ENCODE results near the gene SEC14L5. TPM values are rescaled to one million over a fixed set of nuclear protein-coding genes. Genes with fewer than 3 reads are reported as not detected.

SEC14L5 gene
- total RNA-seq, 1 donor from 2014 or later = 3.1 TPM

DNA sequence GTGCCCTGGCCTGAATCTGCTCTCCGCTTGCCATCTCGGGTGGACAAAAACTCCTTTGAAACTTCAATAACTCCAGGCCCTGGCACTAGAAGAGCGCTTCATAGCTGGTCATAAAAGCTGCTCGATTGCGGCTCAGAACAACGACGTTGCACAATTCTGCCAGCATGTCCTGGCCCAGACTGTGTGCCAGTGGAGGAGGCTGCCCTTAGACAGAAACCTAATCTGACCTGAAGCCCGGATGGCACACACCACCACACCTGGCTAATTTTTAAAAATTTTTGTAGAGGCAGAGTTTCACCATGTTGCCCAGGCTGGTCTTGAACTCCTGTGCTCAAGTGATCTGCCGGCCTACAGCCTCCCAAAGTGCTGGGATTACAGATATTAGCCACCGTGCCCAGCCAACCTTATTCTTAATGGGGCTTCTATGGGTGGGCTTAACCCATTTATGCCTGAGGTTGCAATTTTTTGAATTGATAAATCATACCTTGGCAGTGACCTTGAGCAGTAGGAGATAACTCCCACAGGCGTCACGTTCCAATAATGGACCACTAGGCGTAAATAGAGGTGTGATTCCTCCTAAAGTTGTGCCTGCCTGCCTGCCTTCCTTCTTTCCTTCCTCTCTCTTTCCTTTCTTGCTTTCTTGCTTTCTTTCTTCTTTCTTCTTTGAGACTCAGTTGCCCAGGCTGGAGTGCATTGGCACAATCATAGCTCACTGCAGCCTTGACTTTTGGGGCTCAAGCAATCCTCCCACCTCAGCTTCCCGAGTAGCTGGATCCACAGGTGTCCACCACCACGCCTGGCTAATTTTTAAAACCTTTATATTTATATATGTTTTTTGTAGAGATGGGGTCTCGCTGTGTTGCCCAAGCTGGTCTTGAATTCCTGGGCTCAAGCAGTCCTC is 20.1 kb upstream of the SEC14L5 start:
- Mint-ChIP-seq H3K9me3 (ENCODE audit: unreplicated experiment) (peaks cover 2% of the 10 kb centered on the region), H3K27me3 (ENCODE audit: unreplicated experiment) (peaks cover 11% of the 10 kb centered on the region), H3K4me3 (ENCODE audit: unreplicated experiment) (peak overlapping the region; percentile 64), H3K27ac (ENCODE audit: unreplicated experiment) (no peak overlapping the region), H3K36me3 (ENCODE audit: unreplicated experiment) (no peaks in the 10 kb centered on the region), H3K4me1 (ENCODE audit: low read depth, unreplicated experiment) (peaks cover 7% of the 10 kb centered on the region)
- DNase-seq = no peak
- TF ChIP-seq, protein P1, sequence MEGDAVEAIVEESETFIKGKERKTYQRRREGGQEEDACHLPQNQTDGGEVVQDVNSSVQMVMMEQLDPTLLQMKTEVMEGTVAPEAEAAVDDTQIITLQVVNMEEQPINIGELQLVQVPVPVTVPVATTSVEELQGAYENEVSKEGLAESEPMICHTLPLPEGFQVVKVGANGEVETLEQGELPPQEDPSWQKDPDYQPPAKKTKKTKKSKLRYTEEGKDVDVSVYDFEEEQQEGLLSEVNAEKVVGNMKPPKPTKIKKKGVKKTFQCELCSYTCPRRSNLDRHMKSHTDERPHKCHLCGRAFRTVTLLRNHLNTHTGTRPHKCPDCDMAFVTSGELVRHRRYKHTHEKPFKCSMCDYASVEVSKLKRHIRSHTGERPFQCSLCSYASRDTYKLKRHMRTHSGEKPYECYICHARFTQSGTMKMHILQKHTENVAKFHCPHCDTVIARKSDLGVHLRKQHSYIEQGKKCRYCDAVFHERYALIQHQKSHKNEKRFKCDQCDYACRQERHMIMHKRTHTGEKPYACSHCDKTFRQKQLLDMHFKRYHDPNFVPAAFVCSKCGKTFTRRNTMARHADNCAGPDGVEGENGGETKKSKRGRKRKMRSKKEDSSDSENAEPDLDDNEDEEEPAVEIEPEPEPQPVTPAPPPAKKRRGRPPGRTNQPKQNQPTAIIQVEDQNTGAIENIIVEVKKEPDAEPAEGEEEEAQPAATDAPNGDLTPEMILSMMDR (IDR thresholded peaks at IDR 0.05; ENCODE audit: partially characterized antibody, unreplicated experiment) = no peak

DNA sequence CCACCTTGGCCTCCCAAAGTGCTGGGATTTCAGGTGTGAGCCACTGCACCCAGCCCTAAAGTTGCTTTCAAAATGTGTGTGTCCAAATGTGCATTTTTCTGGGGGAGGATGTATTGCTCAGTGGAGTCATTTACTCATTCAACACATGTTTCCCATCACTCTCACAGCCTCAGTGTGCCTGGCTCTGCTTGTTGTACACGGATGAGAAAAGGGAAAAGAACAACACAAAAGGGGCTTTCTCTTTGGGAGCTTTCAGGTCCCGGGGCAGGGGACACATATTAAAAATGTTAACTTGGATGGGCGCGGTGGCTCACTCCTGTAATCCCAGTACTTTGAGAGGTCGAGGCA is 19.5 kb upstream of the SEC14L5 start:
- H3K4me3 Mint-ChIP-seq (ENCODE audit: unreplicated experiment) = no peak overlapping the region
- TF ChIP-seq, protein P1 (IDR thresholded peaks at IDR 0.05; ENCODE audit: partially characterized antibody, unreplicated experiment) = no peak
- no peaks in the 10 kb centered on the region for H3K36me3 Mint-ChIP-seq (ENCODE audit: unreplicated experiment)
- H3K9me3 Mint-ChIP-seq (ENCODE audit: unreplicated experiment) = peaks cover 2% of the 10 kb centered on the region
- H3K4me1 Mint-ChIP-seq (ENCODE audit: low read depth, unreplicated experiment) = peaks cover 5% of the 10 kb centered on the region
- DNase-seq = no peak
- peaks cover 11% of the 10 kb centered on the region for H3K27me3 Mint-ChIP-seq (ENCODE audit: unreplicated experiment)
- H3K27ac Mint-ChIP-seq (ENCODE audit: unreplicated experiment) = no peak overlapping the region

DNA sequence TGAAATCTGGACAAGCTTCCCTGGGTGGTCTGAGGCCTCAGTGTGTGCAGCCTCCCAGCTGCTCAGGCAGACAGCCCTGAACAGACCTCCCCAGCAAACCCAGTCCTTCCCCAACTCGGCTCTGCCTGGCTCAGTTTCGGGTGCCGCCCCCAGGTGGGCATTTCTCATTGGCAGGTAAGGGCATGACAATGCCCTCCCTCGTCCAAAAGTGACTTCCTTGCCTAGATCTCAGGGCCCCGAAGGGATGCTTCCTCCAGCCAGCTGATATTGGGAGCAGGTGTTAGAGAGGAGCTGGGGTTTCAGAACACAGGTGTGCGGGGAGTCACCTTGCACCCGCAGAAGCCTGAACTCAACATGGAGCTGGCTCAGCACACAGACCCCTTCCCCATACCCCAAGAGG is 17.4 kb upstream of the SEC14L5 start:
- Mint-ChIP-seq H3K4me1 (ENCODE audit: low read depth, unreplicated experiment) (peaks cover 9% of the 10 kb centered on the region), H3K27me3 (ENCODE audit: unreplicated experiment) (peaks cover 8% of the 10 kb centered on the region), H3K9me3 (ENCODE audit: unreplicated experiment) (peaks cover 4% of the 10 kb centered on the region), H3K36me3 (ENCODE audit: unreplicated experiment) (no peaks in the 10 kb centered on the region), H3K4me3 (ENCODE audit: unreplicated experiment) (no peak overlapping the region), H3K27ac (ENCODE audit: unreplicated experiment) (no peak overlapping the region)
- TF ChIP-seq, protein P1 (IDR thresholded peaks at IDR 0.05; ENCODE audit: partially characterized antibody, unreplicated experiment) = no peak
- DNase-seq = no peak

DNA sequence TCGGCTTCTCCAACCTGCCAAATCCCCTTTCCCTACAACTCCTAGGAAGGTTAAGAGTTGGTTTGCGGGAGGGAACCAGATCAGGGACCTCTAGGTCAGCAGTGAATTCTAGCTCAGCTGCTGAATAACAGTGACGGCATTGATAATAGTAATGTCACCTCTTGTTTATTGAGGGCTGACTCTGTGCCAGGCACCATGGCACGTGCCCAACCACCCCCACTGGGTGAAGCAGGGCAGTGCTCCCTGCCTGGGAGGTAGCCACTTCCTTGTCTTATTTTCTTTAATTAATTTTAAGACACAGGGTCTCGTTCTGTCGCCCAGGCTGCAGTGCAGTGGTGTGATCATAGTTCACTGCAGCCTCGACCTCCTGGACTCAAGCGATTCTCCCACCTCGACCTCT is 15.6 kb upstream of the SEC14L5 start:
- no peak for DNase-seq
- Mint-ChIP-seq H3K36me3 (ENCODE audit: unreplicated experiment) (no peaks in the 10 kb centered on the region), H3K27me3 (ENCODE audit: unreplicated experiment) (peaks cover 10% of the 10 kb centered on the region), H3K4me1 (ENCODE audit: low read depth, unreplicated experiment) (peaks cover 9% of the 10 kb centered on the region), H3K4me3 (ENCODE audit: unreplicated experiment) (no peak overlapping the region), H3K9me3 (ENCODE audit: unreplicated experiment) (peaks cover 4% of the 10 kb centered on the region), H3K27ac (ENCODE audit: unreplicated experiment) (no peak overlapping the region)
- TF ChIP-seq, protein P1 (IDR thresholded peaks at IDR 0.05; ENCODE audit: partially characterized antibody, unreplicated experiment) = no peak
